ENCODE data around the gene BMP4.

Gene BMP4

DNA sequence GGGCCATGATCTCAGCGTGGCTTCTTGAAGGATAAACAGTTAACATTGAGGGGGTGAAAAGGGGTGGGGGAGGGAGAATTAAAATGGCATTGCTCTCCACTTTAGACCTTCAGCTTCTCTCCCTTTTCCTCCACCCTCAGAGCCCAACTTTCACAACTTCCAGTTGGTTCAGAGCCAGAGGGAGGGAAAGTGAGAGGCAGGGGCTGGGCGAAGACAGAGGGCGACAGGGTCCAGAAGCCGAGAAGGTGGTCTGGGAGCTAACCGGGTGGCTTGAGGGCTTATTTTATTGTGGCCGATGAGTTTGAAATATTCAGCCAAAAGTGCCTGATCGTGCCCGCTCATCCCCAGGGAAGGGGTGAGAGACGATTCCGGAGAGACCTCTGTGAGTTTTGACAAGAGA lies 4.1 kb downstream of the BMP4 start:
- TF ChIP-seq, protein P1, sequence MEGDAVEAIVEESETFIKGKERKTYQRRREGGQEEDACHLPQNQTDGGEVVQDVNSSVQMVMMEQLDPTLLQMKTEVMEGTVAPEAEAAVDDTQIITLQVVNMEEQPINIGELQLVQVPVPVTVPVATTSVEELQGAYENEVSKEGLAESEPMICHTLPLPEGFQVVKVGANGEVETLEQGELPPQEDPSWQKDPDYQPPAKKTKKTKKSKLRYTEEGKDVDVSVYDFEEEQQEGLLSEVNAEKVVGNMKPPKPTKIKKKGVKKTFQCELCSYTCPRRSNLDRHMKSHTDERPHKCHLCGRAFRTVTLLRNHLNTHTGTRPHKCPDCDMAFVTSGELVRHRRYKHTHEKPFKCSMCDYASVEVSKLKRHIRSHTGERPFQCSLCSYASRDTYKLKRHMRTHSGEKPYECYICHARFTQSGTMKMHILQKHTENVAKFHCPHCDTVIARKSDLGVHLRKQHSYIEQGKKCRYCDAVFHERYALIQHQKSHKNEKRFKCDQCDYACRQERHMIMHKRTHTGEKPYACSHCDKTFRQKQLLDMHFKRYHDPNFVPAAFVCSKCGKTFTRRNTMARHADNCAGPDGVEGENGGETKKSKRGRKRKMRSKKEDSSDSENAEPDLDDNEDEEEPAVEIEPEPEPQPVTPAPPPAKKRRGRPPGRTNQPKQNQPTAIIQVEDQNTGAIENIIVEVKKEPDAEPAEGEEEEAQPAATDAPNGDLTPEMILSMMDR (IDR thresholded peaks at IDR 0.05; ENCODE audit: extremely low read depth, insufficient read depth, missing control alignments) = no peak
- no peak for DNase-seq (ENCODE audit: low spot score)
- in situ Hi-C loops (cut with MboI; ENCODE audit: low pct_unique_long_range_greater_than_20kb, low sequenced_read_pairs, unreplicated experiment) = no loop called here

DNA sequence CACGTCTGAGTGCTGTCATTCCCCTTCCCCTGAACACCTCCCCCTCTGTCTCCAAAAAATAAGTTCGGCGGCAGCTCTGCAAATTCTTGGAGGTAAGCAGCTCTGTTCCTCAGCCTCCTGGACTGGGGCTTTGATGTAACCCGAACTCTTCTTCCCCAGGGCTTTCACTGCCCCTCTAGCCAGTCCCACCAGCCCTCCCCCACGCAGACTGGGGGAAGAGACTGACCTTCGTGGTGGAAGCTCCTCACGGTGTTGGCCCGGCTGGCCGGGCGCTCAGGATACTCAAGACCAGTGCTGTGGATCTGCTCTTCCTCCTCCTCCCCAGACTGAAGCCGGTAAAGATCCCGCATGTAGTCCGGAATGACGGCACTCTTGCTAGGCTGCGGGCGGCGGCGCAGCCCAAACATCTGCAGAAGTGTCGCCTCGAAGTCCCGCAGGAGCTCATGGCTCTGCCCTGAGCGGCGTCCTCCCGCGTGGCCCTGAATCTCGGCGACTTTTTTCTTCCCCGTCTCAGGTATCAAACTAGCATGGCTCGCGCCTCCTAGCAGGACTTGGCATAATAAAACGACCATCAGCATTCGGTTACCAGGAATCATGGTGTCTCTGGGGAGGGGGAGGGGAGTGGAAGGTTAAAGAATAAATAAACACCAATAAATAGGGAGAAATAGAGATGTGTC lies 4.9 kb downstream of the BMP4 start:
- TF ChIP-seq, protein P1 (IDR thresholded peaks at IDR 0.05; ENCODE audit: extremely low read depth, insufficient read depth, missing control alignments) = no peak
- no peak for DNase-seq (ENCODE audit: low spot score)
- in situ Hi-C loops (cut with MboI; ENCODE audit: low pct_unique_long_range_greater_than_20kb, low sequenced_read_pairs, unreplicated experiment) = no loop called here

DNA sequence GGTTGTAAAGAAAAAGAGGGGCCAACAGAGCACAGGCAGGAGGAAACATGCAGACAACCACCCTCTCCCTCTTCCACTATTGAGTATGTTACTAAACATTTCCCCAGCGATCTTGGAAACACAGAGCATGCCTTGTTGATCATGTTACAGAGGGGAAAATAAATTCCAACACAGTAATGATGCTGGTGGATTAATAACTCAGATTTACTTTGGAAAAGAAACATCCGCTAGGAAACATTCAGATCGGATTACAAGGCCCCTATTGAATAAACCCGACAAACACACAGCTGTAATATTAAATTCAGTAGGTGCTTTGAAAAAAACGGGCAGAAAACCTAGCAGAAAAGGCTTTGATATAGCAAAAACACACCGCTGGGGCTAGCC lies 5.4 kb downstream of the BMP4 start:
- no peak for DNase-seq (ENCODE audit: low spot score)
- in situ Hi-C loops (cut with MboI; ENCODE audit: low pct_unique_long_range_greater_than_20kb, low sequenced_read_pairs, unreplicated experiment) = no loop called here
- TF ChIP-seq, protein P1 (IDR thresholded peaks at IDR 0.05; ENCODE audit: extremely low read depth, insufficient read depth, missing control alignments) = no peak

DNA sequence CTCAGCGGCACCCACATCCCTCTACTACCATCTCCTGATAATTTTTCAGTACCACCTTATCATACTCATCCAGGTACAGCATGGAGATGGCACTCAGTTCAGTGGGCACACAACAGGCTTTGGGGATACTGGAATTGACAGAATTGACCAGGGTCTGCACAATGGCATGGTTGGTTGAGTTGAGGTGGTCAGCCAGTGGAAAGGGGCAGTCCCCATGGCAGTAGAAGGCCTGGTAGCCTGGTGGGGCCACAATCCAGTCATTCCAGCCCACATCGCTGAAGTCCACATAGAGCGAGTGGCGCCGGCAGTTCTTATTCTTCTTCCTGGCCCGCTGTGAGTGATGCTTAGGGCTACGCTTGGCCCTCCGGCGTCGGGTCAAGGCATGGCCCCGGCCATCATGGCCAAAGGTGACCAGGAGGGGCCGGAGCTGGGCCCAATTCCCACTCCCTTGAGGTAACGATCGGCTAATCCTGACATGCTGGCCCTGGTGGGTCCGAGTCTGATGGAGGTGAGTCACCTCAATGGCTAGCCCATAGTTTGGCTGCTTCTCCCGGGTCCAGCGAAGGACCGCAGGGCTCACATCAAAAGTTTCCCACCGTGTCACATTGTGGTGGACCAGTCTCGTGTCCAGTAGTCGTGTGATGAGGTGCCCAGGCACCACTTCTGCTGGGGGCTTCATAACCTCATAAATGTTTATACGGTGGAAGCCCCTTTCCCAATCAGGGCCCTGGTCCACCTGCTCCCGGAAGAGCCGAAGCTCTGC lies 6.4 kb downstream of the BMP4 start:
- DNase-seq (ENCODE audit: low spot score) = no peak
- TF ChIP-seq, protein P1 (IDR thresholded peaks at IDR 0.05; ENCODE audit: extremely low read depth, insufficient read depth, missing control alignments) = no peak
- in situ Hi-C loops (cut with MboI; ENCODE audit: low pct_unique_long_range_greater_than_20kb, low sequenced_read_pairs, unreplicated experiment) = no loop called here

DNA sequence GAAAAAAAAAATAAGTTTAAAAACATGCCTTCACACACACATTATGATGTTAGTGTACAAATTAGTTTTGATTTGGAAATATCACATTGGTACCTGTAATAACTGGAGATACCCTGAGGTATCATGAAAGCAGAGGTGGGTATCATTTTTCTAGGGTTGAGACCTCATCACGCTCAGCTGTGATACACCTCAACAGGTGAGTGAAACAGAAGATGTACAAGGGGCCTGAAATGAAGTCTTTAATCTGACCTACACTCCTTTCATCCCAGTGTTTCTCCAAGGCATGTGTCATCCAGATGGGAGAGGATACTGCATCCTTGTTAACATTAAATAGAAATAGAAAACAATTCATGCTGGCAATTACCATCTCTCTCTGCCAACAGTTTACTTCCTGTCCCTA lies 7.4 kb downstream of the BMP4 start:
- DNase-seq (ENCODE audit: low spot score) = no peak
- in situ Hi-C loops (cut with MboI; ENCODE audit: low pct_unique_long_range_greater_than_20kb, low sequenced_read_pairs, unreplicated experiment) = no loop called here
- TF ChIP-seq, protein P1 (IDR thresholded peaks at IDR 0.05; ENCODE audit: extremely low read depth, insufficient read depth, missing control alignments) = no peak

DNA sequence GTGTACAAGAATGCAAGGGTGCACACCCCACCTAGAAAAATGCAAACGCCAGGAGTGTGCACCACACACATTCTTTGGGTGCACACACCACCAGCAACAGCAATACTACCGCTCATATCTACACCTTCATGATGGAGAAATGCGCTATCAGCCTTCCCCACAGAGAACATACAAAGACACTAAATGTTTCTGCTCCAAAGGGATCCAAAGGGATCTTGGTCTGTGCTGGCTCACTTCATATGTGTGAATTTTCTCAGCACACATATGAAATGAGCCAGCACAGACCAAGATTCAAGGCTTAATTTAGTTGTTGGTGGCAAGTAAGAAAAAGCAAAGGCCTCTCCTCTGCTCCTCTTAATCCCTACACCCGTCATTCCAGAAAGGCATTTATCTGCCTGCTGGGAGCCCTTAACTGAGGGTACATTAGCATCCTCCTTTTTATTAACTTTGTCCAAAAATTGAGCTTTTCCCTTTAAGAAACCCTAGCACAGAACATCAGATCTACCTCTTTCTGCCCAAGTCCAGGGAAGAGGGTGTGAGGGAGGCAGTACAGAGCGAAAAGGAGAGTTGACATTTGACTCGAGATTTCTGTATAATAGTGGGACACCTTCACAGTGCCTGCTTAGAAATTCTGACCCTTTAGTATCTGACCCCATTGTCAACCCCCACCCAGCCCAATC lies 8.3 kb downstream of the BMP4 start:
- TF ChIP-seq, protein P1 (IDR thresholded peaks at IDR 0.05; ENCODE audit: extremely low read depth, insufficient read depth, missing control alignments) = no peak
- DNase-seq (ENCODE audit: low spot score) = no peak
- in situ Hi-C loops (cut with MboI; ENCODE audit: low pct_unique_long_range_greater_than_20kb, low sequenced_read_pairs, unreplicated experiment) = no loop called here

Measured in GM13977 (cell line).